Left ventricle myocardium superior (tissue), 1 donor: ENCODE data around the gene MMP8. TPM values are rescaled to one million over a fixed set of nuclear protein-coding genes. Genes with fewer than 3 reads are reported as not detected.
"Not testable (repeated sequence)": the region's sequence is repeated elsewhere in the genome, so short reads cannot be mapped to it uniquely, and the experiment has no call there.

ENCODE experiments used
- ATAC-seq: fragments of 200-7000 bp; cut with Tn5 transposase; one replicate; pipeline ENCODE4 v1.9.1; 2020; ENCODE audit warnings: mild to moderate bottlenecking, moderate library complexity
- DNase-seq: peaks from one replicate; pipeline ENCODE4 v3.0.0-alpha.2; 2020
- intact Hi-C: fragments of 100-400 bp; cut with micrococcal nuclease; formaldehyde crosslinking; loops from one replicate; pipeline ENCODE4 v1.11.0; 2022
- long read RNA-seq: library from polyadenylated mRNA; unstranded; transcript quantifications from one replicate; pipeline ENCODE4 v2.0.0, GENCODE V29; 2021
- total RNA-seq: library from RNA; stranded (reverse); fragmentation: NEBNext Ultra II Directional; extraction: Animal tissue kit (Norgen Biotek cat#: 25700); gene quantifications from one replicate; pipeline ENCODE4 v1.2.1, GENCODE V29; 2021
- donor health status: DM: no; HTN: yes; CAD: no; lungs with severe emphysema.

Gene MMP8
- not detected for total RNA-seq
- long read RNA-seq = 0 reads

- DNase-seq (no peak), ATAC-seq (no peak)
- intact Hi-C loops = no loop called here
Observed at GRCh38 chr11:102724904-102725500, at the start of gene MMP8. MMP8 (minus strand) TSS chr11:102724954; CDS start chr11:102724855, 99 bp downstream.

GRCh38 chr11:102773386-102773785 is 48.6 kb upstream of the MMP8 start:
- no peak for ATAC-seq
- intact Hi-C loops = no loop called here
- DNase-seq = no peak

DNA sequence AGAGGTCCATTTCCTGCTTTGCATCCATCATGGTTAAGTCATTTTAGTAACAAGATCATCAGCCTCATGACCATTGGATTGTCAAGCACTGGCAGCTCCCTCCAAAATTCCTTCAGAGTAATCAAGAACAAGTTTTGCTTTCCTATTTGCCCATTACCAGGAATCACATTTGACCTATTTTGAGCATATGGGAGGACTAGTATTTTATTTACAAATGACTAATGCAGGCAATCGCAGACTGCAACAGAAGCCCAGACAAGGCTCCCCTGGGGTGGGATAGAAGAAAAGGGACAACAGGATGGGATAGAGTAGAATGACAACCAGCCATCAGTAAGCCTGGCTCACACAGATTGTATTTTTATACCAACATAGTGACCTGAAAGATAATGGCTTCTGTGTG is 46.6 kb upstream of the MMP8 start:
- no peak for DNase-seq
- no peak for ATAC-seq
- intact Hi-C loops = no loop called here

DNA sequence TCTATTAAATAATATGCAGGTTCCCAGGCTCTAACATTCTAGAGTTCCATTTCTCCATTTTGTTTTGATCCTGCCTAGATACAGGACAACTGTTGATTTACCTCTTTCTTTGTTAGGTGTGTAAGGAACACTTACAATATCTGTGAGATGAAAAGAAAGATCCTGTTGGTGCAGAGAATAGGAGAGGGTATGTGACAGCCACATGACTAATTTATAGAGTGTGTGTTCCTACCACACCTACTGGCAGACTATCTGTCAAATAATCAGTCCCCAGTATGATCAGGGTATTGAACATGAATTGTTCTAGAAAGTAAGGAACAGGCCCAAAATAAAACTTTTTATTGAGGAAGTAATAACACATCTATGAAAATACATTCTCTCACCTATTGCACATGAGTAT is 45.4 kb upstream of the MMP8 start:
- intact Hi-C loops = no loop called here
- ATAC-seq = no peak

DNA sequence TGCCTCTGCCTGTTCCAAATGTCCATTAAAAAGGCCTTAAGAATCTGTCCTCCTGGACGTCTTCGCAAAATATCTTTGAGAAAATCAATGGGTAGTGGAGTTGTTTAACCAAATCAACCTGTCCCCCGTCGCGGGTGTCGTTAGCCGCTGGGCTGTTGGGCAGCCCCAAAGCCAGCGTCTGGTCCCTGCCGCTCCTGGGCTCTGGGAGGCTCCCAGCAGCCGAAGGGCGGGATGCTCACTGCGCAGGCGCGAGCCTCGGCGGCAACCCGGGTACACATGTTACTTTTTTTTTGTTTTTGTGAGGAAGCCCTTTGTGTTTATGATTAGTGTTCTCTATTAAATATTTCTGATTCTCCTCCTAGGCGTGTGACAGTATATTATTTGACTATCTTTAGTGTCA is 43.0 kb upstream of the MMP8 start:
- ATAC-seq = no peak

More for the DNA sequence above, 45.4 kb upstream of the MMP8 start:
- no peak for DNase-seq

GRCh38 chr11:102763440-102763839 is 38.7 kb upstream of the MMP8 start:
- ATAC-seq (no peak), DNase-seq (no peak)
- intact Hi-C loops = no loop called here

More for the DNA sequence above, 43.0 kb upstream of the MMP8 start:
- intact Hi-C loops = no loop called here
- no peak for DNase-seq

- intact Hi-C loops = no loop called here
- ATAC-seq = no peak
Observed at GRCh38 chr11:102762361-102762767, 37.6 kb upstream of the MMP8 start.

GRCh38 chr11:102761646-102762238 is 37.0 kb upstream of the MMP8 start:
- intact Hi-C loops = no loop called here
- DNase-seq = no peak

More at GRCh38 chr11:102762361-102762767, 37.6 kb upstream of the MMP8 start:
- no peak for DNase-seq

GRCh38 chr11:102760344-102761035 is 35.7 kb upstream of the MMP8 start:
- ATAC-seq (peak; percentile 65), DNase-seq (no peak)
- intact Hi-C loops = no loop called here

More at GRCh38 chr11:102761646-102762238, 37.0 kb upstream of the MMP8 start:
- no peak for ATAC-seq

DNA sequence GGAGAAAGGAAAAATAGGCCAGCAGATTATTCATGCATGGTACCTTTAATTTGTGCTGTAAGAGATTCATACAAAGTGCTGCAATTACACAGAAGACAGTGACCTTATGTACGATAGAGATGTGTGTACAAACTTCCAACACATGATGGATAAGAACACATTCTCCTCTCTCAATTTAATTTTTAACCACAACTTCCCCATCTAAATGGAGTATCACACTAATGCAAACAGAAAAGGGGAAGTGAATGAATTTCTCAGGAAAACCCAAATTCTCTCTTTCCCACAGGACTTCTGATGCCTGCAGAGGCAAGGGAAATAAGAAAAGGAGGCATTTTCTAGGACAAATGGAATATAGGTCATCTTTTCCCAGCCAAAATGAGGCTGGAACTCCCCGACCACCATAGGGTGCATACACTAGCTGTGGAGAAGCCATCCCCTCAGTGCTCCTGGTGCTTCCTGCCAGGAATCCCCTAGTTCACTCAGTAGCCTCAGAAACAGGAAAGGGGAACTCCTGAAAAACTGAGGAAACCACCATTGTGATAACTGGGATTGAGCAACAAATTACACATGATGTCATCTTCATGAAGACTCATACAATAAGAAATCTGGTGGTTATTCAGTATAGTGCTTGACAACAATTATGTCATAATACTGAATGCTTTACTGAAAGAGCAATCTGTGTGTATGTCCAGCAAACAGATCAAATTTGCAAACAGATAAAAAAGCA is 33.2 kb upstream of the MMP8 start:
- intact Hi-C loops = no loop called here
- DNase-seq (no peak), ATAC-seq (no peak)

GRCh38 chr11:102753267-102753666 is 28.5 kb upstream of the MMP8 start:
- intact Hi-C loops = no loop called here
- DNase-seq (no peak), ATAC-seq (no peak)

DNA sequence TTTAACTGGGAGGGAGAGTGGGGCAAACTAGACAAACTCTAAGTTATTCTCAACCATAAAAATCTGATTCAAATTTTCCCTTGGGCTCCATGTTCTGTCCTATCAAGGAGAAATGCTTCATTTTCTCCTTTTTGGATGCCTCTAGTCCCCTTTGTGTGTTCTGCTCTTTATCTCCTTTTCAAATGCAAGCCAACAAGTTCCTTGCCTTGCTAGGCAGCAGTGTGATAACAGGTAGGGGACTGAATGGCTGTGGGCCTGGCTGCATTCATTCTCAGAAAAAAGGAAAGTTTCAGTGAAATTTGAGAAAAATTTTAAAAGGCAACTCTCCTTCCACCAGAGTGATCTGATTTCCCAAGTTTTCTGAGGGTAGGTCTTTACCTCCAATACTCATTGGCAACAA is 26.9 kb upstream of the MMP8 start:
- intact Hi-C loops = no loop called here
- DNase-seq (no peak), ATAC-seq (no peak)

- no peak for ATAC-seq
- intact Hi-C loops = no loop called here
- DNase-seq = no peak
Observed at GRCh38 chr11:102749101-102749722, 24.5 kb upstream of the MMP8 start.

DNA sequence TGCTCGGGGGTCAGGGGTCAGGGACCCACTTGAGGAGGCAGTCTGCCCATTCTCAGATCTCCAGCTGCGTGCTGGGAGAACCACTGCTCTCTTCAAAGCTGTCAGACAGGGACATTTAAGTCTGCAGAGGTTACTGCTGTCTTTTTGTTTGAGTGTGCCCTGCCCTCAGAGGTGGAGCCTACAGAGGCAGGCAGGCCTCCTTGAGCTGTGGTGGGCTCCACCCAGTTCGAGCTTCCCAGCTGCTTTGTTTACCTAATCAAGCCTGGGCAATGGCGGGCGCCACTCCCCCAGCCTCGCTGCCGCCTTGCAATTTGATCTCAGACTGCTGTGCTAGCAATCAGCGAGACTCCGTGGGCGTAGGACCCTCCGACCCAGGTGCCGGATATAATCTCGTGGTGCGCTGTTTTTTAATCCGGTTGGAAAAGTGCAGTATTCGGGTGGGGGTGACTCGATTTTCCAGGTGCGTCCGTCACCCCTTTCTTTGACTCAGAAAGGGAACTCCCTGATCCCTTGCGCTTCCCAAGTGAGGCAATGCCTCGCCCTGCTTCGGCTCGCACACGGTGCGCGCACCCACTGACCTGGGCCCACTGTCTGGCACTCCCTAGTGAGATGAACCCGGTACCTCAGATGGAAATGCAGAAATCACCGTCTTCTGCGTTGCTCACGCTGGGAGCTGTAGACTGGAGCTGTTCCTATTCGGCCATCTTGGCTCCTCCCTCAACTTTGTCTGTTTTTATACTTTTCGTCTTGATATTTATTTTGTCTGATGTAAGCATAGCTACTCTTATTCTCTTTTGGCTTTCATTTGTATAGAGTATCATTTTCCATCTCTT is 22.2 kb upstream of the MMP8 start:
- DNase-seq, intact Hi-C loops, ATAC-seq: not testable (repeated sequence)

DNA sequence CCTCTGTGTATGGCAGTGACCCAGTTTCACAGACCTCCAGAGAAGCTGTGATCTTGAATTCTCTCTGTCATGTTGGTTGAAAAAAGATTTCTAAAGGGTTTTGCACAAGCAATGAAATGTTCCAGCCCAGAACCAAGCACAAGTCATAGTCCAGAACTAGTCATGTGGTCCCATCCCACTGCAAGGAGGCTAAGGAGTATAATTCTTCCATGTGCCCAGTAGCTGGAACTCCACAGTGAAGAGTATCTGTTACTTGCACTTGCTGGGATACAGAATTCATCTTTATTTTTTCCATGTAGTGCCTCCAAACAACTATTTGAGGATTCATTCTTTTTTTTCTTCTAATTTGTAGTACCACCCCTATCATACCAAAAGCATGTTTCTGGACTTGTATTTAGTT is 9.9 kb upstream of the MMP8 start:
- no peak for DNase-seq
- intact Hi-C loops = loop anchor here (10.0 kb wide), 1 partner anchor 200 kb away; no protein-coding TSS in a partner anchor
- no peak for ATAC-seq

DNA sequence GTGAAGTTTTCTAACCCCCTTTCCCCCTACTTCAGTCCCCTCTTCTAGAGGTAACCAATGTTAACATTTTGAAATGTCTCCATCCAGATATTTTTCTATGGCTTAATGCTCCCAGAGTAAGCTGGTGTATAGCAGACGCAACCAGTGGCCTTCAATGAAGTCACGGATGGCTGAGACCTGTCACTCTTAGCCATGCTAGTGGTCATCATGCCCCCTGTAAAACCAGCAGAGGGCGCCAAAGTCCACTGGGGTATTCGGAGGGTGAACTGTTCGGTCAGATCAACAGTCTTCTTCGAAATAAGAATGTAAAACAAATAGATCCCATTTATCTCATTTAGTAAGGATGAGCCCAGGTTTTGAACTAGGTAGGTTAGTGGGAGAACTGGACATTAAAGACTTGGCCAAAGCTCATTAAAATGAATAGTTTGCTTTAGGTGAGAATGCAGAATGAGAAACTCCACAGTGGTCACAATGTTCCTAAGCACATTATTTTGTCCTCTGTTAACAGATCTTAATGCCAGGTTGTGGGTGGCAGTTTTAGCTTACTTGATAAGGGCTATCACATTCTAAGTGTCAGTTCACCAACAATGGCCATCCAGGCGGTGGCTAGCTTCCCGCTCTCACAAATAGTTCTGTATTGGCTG is 8.6 kb upstream of the MMP8 start:
- DNase-seq (peak; percentile 43), ATAC-seq (no peak)
- intact Hi-C loops = loop anchor here (10.0 kb wide), 1 partner anchor 201 kb away; no protein-coding TSS in a partner anchor

DNA sequence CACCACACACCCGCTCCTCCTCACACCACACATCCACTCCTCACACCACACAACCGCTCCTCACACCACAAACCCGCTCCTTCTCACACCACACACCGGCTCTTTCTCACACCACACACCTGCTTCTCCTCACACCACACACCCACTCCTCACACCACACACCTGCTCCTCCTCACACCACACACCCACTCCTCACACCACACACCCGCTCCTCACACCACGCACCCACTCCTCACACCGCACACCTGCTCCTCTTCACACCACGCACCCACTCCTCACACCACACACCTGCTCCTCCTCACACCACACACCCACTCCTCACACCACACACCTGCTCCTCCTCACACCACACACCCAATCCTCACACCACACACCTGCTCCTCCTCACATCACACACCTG is 6.2 kb upstream of the MMP8 start:
- intact Hi-C loops = loop anchor here (10.0 kb wide), 1 partner anchor 204 kb away; no protein-coding TSS in a partner anchor
- ATAC-seq = not testable (repeated sequence)

More for the DNA sequence above, 6.2 kb upstream of the MMP8 start:
- DNase-seq = not testable (repeated sequence)
